ENCODE results near the gene ENPP7.

DNA sequence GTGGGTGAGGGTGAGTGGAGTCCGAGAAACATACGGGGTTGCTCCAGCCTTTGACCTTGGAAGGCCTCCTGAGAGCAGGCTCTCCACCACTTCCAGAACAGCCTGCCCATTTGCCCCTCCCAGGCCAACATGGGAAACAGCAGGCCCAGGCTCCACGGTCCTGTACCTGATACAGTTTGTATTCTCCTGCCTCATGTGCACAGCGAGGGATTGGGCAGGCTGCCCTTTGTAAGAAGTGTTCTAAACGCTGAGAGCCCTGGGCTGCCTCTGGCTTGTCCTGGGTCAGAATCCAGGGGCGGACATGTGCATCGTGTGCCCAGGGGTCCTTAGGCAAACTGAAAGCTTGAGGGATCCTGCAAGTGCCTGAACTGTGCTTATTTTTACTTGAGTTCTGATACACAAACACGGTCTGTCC, 43.8 kb downstream of the ENPP7 start:
- TF ChIP-seq, protein P1, sequence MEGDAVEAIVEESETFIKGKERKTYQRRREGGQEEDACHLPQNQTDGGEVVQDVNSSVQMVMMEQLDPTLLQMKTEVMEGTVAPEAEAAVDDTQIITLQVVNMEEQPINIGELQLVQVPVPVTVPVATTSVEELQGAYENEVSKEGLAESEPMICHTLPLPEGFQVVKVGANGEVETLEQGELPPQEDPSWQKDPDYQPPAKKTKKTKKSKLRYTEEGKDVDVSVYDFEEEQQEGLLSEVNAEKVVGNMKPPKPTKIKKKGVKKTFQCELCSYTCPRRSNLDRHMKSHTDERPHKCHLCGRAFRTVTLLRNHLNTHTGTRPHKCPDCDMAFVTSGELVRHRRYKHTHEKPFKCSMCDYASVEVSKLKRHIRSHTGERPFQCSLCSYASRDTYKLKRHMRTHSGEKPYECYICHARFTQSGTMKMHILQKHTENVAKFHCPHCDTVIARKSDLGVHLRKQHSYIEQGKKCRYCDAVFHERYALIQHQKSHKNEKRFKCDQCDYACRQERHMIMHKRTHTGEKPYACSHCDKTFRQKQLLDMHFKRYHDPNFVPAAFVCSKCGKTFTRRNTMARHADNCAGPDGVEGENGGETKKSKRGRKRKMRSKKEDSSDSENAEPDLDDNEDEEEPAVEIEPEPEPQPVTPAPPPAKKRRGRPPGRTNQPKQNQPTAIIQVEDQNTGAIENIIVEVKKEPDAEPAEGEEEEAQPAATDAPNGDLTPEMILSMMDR (conservative IDR thresholded peaks at IDR 0.05; ENCODE audit: low read depth, low read length): no peak
- no peak for TF ChIP-seq EZH2 (IDR thresholded peaks at IDR 0.05; ENCODE audit: borderline replicate concordance, low read depth, low read length, poor library complexity, severe bottlenecking)
